Gastroesophageal sphincter (tissue), 4 donors: ENCODE measurements around the gene ZNF484. TPM values are rescaled to one million over a fixed set of nuclear protein-coding genes. Genes with fewer than 3 reads are reported as not detected.
"Not testable (repeated sequence)": the region's sequence is repeated elsewhere in the genome, so short reads cannot be mapped to it uniquely, and the experiment has no call there.

Experiments used
- ATAC-seq: fragments of 150-250 bp; one replicate; pipeline ENCODE4 v1.9.1; 2016; ENCODE audit warnings: mild to moderate bottlenecking, moderate library complexity
- H3K27ac ChIP-seq, 4 donors: fragments of 200-600 bp; sonication (generic) in 3 of 4; 1 replicate in 3 of 4; 2 replicates in 1 of 4; pipeline ENCODE4 v1.5.1; 2016 to 2019
- H3K27me3 ChIP-seq: fragments of 200-600 bp; sonication (generic); one replicate; pipeline ENCODE4 v1.5.1; 2019
- H3K36me3 ChIP-seq, 2 donors: fragments of 200-600 bp; sonication (generic); one replicate each; pipeline ENCODE4 v1.5.1; 2019; ENCODE audit warnings: control low read depth in 1 of 2
- H3K4me1 ChIP-seq, 3 donors: fragments of 200-600 bp; sonication (generic); 1 replicate in 2 of 3; 2 replicates in 1 of 3; pipeline ENCODE4 v1.5.1; 2016 to 2019; ENCODE audit warnings: control low read depth in 2 of 3
- H3K4me3 ChIP-seq, 2 donors: fragments of 200-600 bp; sonication (generic); one replicate each; pipeline ENCODE4 v1.5.1; 2019; ENCODE audit warnings: mild to moderate bottlenecking in 1 of 2, moderate library complexity in 1 of 2
- H3K9me3 ChIP-seq, 3 donors: fragments of 200-600 bp; sonication (generic); one replicate each; pipeline ENCODE4 v1.5.1; 2017 to 2019; ENCODE audit warnings: control low read depth in 2 of 3
- EP300 ChIP-seq: sonication (generic); formaldehyde crosslinking; IDR thresholded peaks from one replicate; pipeline ENCODE4 v1.6.1; 2017; ENCODE audit warnings: antibody characterized with exemption, mild to moderate bottlenecking
- POLR2A ChIP-seq, 2 donors: fragments of 450-650 bp; IDR thresholded peaks; one replicate each; pipeline ENCODE4 v1.6.1; 2017; ENCODE audit warnings: antibody characterized with exemption in 2 of 2, mild to moderate bottlenecking in 2 of 2, moderate library complexity in 1 of 2
- POLR2AphosphoS5 ChIP-seq: sonication (generic); formaldehyde crosslinking; IDR thresholded peaks from one replicate; pipeline ENCODE4 v1.6.1; 2017; ENCODE audit warnings: antibody characterized with exemption
- WGBS, 2 donors: methylation state at CpG; one replicate each; pipeline ENCODE4 v1.1.5; 2018; ENCODE audit warnings: low coverage in 1 of 2; 5-methylcytosine and 5-hydroxymethylcytosine counted together
- total RNA-seq, 4 donors: library from RNA; depleted of rRNA; stranded (reverse); fragments of >200 nt; gene quantifications; one replicate each; pipeline ENCODE4 v1.1.0, GENCODE V29; 2016
- TF ChIP-seq, protein P1 (sequence below), 4 experiments: fragments of 200-600 bp in 2 of 4; fragments of 450-650 bp in 2 of 4; sonication (generic) in 1 of 4; IDR thresholded peaks; one replicate each; pipeline ENCODE4 v1.5.1; 2017 to 2019; ENCODE audit warnings: antibody characterized with exemption in 4 of 4, mild to moderate bottlenecking in 2 of 4, moderate library complexity in 2 of 4

Gene ZNF484
- total RNA-seq, 4 donors from 2014 or later: 10.0 to 14.3 (median 13.1) TPM

DNA sequence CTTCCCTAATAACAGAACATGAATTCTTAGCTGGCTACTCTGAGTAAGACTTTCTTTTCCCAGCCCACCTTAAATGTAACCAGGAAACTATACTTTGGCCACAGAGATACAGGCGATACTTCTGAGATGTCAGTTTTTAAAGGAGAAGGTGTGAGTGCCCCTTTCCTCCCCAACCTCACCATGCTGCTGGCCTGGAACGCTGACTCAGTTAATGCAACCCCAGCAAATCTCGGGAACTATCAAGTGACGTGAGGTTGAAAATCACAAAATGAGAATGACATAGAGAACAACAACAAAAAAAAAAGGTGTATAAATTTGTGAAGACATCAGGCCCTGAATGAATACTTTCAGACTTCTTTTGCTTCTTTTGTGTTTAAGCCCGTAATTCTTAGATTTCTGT lies 13.7 kb downstream of the ZNF484 start:
- no peak overlapping the region for H3K4me3 ChIP-seq
- no peak overlapping the region for H3K27ac ChIP-seq
- ATAC-seq: no peak
- no peaks in the 10 kb centered on the region for H3K4me1 ChIP-seq
- WGBS, 2 donors: 69 to 96% methylated on average over 5 of the region's 5 CpGs
- peaks cover 0 to 42% of the 10 kb centered on the region in 2 donors for H3K36me3 ChIP-seq
- H3K27me3 ChIP-seq: no peaks in the 10 kb centered on the region
- H3K9me3 ChIP-seq: no peaks in the 10 kb centered on the region
- TF ChIP-seq POLR2AphosphoS5 (no peak), POLR2A (IDR thresholded peaks at IDR 0.05) (no peak), EP300 (no peak)
- TF ChIP-seq, protein P1, sequence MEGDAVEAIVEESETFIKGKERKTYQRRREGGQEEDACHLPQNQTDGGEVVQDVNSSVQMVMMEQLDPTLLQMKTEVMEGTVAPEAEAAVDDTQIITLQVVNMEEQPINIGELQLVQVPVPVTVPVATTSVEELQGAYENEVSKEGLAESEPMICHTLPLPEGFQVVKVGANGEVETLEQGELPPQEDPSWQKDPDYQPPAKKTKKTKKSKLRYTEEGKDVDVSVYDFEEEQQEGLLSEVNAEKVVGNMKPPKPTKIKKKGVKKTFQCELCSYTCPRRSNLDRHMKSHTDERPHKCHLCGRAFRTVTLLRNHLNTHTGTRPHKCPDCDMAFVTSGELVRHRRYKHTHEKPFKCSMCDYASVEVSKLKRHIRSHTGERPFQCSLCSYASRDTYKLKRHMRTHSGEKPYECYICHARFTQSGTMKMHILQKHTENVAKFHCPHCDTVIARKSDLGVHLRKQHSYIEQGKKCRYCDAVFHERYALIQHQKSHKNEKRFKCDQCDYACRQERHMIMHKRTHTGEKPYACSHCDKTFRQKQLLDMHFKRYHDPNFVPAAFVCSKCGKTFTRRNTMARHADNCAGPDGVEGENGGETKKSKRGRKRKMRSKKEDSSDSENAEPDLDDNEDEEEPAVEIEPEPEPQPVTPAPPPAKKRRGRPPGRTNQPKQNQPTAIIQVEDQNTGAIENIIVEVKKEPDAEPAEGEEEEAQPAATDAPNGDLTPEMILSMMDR (IDR thresholded peaks at IDR 0.05): no peak

GRCh38 chr9:92860867-92861266 lies 17.0 kb downstream of the ZNF484 start:
- H3K27ac ChIP-seq: no peak overlapping the region
- H3K4me3 ChIP-seq: no peak overlapping the region
- ATAC-seq: no peak
- H3K4me1 ChIP-seq: no peaks in the 10 kb centered on the region
- H3K27me3 ChIP-seq: no peaks in the 10 kb centered on the region
- TF ChIP-seq POLR2A (IDR thresholded peaks at IDR 0.05) (no peak), EP300 (no peak), POLR2AphosphoS5 (no peak)
- TF ChIP-seq, protein P1 (IDR thresholded peaks at IDR 0.05): no peak
- 67 to 71% methylated on average over 1 of the region's 1 CpG for WGBS, 2 donors
- no peaks in the 10 kb centered on the region for H3K9me3 ChIP-seq
- peaks cover 0 to 31% of the 10 kb centered on the region in 2 donors for H3K36me3 ChIP-seq

DNA sequence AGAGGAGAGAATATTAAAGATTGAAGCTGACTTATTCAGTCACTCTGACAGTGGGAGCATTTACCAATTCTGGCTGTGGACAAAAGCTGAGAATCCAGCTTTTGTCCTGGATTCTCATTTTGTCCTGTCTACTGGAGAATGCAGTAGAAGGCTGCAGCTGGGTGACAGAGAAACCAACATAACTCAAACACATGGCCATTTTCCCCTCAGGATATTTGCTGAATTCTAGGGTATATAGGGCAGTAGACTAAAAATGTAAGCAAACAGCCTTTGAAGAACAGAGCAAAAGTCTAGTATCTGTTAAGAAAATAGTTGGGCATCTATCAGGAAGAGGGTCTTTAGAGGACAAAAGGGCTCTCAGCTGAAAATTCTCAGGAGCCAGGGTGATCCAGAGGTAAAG lies 20.6 kb downstream of the ZNF484 start:
- Histone ChIP-seq H3K27me3 (no peaks in the 10 kb centered on the region), H3K36me3 (peaks cover 8 to 68% of the 10 kb centered on the region in 2 donors)

GRCh38 chr9:92853716-92854115 lies 24.1 kb downstream of the ZNF484 start:
- TF ChIP-seq POLR2AphosphoS5 (no peak), EP300 (no peak), POLR2A (IDR thresholded peaks at IDR 0.05) (no peak)
- TF ChIP-seq, protein P1 (IDR thresholded peaks at IDR 0.05): no peak
- no peak for ATAC-seq
- peaks cover 8 to 88% of the 10 kb centered on the region in 2 donors for H3K36me3 ChIP-seq
- H3K4me3 ChIP-seq: no peak overlapping the region
- H3K9me3 ChIP-seq: peaks cover 0 to 12% (median 0%) of the 10 kb centered on the region in 3 donors
- H3K4me1 ChIP-seq: no peaks in the 10 kb centered on the region
- WGBS, 2 donors: 11 to 21% methylated on average over 1 to 2 of the region's 2 CpGs
- H3K27ac ChIP-seq: no peak overlapping the region
- H3K27me3 ChIP-seq: no peaks in the 10 kb centered on the region

More for the DNA sequence above, 20.6 kb downstream of the ZNF484 start:
- no peak for TF ChIP-seq POLR2AphosphoS5
- no peak for TF ChIP-seq POLR2A (IDR thresholded peaks at IDR 0.05)
- TF ChIP-seq, protein P1 (IDR thresholded peaks at IDR 0.05): no peak
- TF ChIP-seq EP300: no peak
- H3K27ac ChIP-seq: no peak overlapping the region
- no peaks in the 10 kb centered on the region for H3K4me1 ChIP-seq
- no peak overlapping the region for H3K4me3 ChIP-seq
- H3K9me3 ChIP-seq: no peaks in the 10 kb centered on the region
- ATAC-seq: no peak

DNA sequence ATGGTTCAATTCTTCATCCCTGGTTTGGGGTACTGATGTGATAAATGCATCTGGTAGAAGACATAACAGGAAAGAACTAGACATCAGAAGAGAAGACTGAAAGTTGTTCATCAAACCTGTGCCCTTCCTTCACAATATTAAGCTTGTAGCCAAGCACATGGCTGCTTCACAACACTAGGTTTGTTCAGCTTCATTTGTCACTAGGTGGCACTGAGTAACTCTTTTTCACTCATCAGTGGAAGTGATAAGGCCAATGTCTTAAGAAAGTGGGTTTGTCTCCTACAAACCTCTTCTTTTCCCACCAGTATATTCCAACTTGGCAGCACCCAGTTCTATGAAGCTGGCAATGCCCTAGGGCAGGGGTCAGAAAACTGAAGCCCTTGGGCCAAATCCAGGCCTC lies 26.9 kb downstream of the ZNF484 start:
- no peak overlapping the region for H3K4me3 ChIP-seq
- peaks cover 0 to 40% (median 4%) of the 10 kb centered on the region in 3 donors for H3K9me3 ChIP-seq
- no peak overlapping the region for H3K27ac ChIP-seq
- peaks cover 24 to 100% of the 10 kb centered on the region in 2 donors for H3K36me3 ChIP-seq
- no peaks in the 10 kb centered on the region for H3K4me1 ChIP-seq
- no peaks in the 10 kb centered on the region for H3K27me3 ChIP-seq
- ATAC-seq: no peak
- no peak for TF ChIP-seq POLR2A (IDR thresholded peaks at IDR 0.05)
- TF ChIP-seq, protein P1 (IDR thresholded peaks at IDR 0.05): no peak
- TF ChIP-seq POLR2AphosphoS5: no peak
- TF ChIP-seq EP300: no peak

- H3K27ac ChIP-seq, H3K27me3 ChIP-seq, ATAC-seq, H3K4me1 ChIP-seq, H3K4me3 ChIP-seq: not testable (repeated sequence)
- H3K36me3 ChIP-seq: peaks cover 20 to 85% of the 10 kb centered on the region in 2 donors
- H3K9me3 ChIP-seq: peaks cover 0 to 62% (median 4%) of the 10 kb centered on the region in 3 donors
- WGBS, 2 donors: 93 to 94% methylated on average over 3 to 6 of the region's 6 CpGs
Measured at GRCh38 chr9:92848740-92849139, 29.1 kb downstream of the ZNF484 start.
